T-cell (primary cell): ENCODE results near the gene ITPR1. TPM values are rescaled to one million over a fixed set of nuclear protein-coding genes. Genes with fewer than 3 reads are reported as not detected.

Source experiments
- ATAC-seq, 4 experiments: fragments of 200-7000 bp in 3 of 4; fragments of 150-1000 bp in 1 of 4; cut with Tn5 transposase; replicated peaks in 1 of 4; 1 replicate in 3 of 4; 2 replicates in 1 of 4; pipeline ENCODE4 v1.10.0; 2021; ENCODE audit warnings: moderate library complexity in 3 of 4, mild to moderate bottlenecking in 2 of 4, moderate number of reproducible peaks in 1 of 4
- CTCF ChIA-PET, 2 donors: fragments of 300-600 bp; sonication (Branson Sonifier 250); formaldehyde crosslinking; loops; one replicate each; lab custom pipeline; 2022; ENCODE audit warnings: antibody characterized with exemption in 2 of 2; lab: Charles Lee
- POLR2A ChIA-PET, 2 donors: fragments of 300-600 bp; sonication (Branson Sonifier 250); formaldehyde crosslinking; loops; one replicate each; lab custom pipeline; 2022; ENCODE audit warnings: antibody characterized with exemption in 2 of 2; lab: Charles Lee
- DNase-seq, 35 experiments: peaks; one replicate each; pipeline versions ENCODE4 v3.0.0 to v3.0.0-alpha.2; 2013 to 2023
- H3K27ac ChIP-seq: one replicate; pipeline ENCODE4 v1.5.1; 2013; ENCODE audit warnings: low read length
- H3K27me3 ChIP-seq, 2 experiments: replicated peaks in 1 of 2; 1 replicate in 1 of 2; 2 replicates in 1 of 2; pipeline versions ENCODE4 v1.6.1 to v1.7.0; 2013; ENCODE audit warnings: low read length in 1 of 2, mixed read lengths in 1 of 2; ENCODE audit not compliant: control insufficient read depth in 2 of 2, insufficient read depth in 2 of 2; ENCODE audit errors: extremely low read depth in 1 of 2
- H3K36me3 ChIP-seq, 2 donors: 1 replicate in 1 of 2; 2 replicates in 1 of 2; pipeline versions ENCODE4 v1.6.1 to v1.7.0; 2013; ENCODE audit warnings: low read length in 1 of 2; ENCODE audit not compliant: control insufficient read depth in 2 of 2, insufficient read depth in 1 of 2; ENCODE audit errors: extremely low read depth in 1 of 2
- H3K4me1 ChIP-seq, 2 experiments: 1 replicate in 1 of 2; 2 replicates in 1 of 2; pipeline versions ENCODE4 v1.6.1 to v1.7.0; 2013; ENCODE audit warnings: low read length in 2 of 2, mixed read lengths in 1 of 2; ENCODE audit not compliant: insufficient read depth in 2 of 2, control insufficient read depth in 1 of 2; ENCODE audit errors: extremely low read depth in 1 of 2
- H3K4me3 ChIP-seq, 2 donors: 1 replicate in 1 of 2; 2 replicates in 1 of 2; pipeline versions ENCODE4 v1.5.1 to v1.7.0; 2013; ENCODE audit warnings: mild to moderate bottlenecking in 2 of 2, low read length in 1 of 2, moderate library complexity in 1 of 2; ENCODE audit not compliant: control insufficient read depth in 1 of 2; ENCODE audit errors: extremely low read depth in 1 of 2
- H3K9me3 ChIP-seq: 2 replicates; pipeline ENCODE4 v1.7.0; 2013
- H3K27ac Mint-ChIP-seq, 2 donors: one replicate each; pipeline ENCODE4 v1.8.0; 2020 to 2021; ENCODE audit warnings: mild to moderate bottlenecking in 2 of 2, mixed read lengths in 2 of 2
- H3K27me3 Mint-ChIP-seq, 2 donors: one replicate each; pipeline ENCODE4 v1.8.0; 2021 to 2022; ENCODE audit warnings: mixed read lengths in 2 of 2
- H3K36me3 Mint-ChIP-seq: one replicate; pipeline ENCODE4 v1.8.0; 2021; ENCODE audit warnings: mixed read lengths
- H3K4me1 Mint-ChIP-seq, 3 donors: one replicate each; pipeline ENCODE4 v1.8.0; 2020 to 2022; ENCODE audit warnings: mixed read lengths in 3 of 3, mild to moderate bottlenecking in 1 of 3
- H3K4me3 Mint-ChIP-seq, 3 donors: one replicate each; pipeline ENCODE4 v1.8.0; 2020 to 2022; ENCODE audit warnings: mild to moderate bottlenecking in 3 of 3, mixed read lengths in 3 of 3, moderate library complexity in 3 of 3
- H3K9me3 Mint-ChIP-seq, 3 donors: one replicate each; pipeline ENCODE4 v1.8.0; 2020 to 2022; ENCODE audit warnings: mixed read lengths in 3 of 3
- WGBS: methylation state at CpG from one replicate; pipeline ENCODE4 v1.1.5; 2013; ENCODE audit warnings: missing lambda C conversion rate; ENCODE audit not compliant: insufficient coverage; 5-methylcytosine and 5-hydroxymethylcytosine counted together
- total RNA-seq, 35 experiments: library from RNA in 6 of 35; stranded (reverse) in 6 of 35; fragments of 120-200 nt in 1 of 35; gene quantifications; one replicate each; pipeline versions ENCODE4 v1.2.1 to v1.2.4 and lab custom pipeline; 2013 to 2026

The ITPR1 gene
- total RNA-seq, 5 donors from 2014 or later (not counting 1 experiment from before 2014, with no cell fraction given): 53.8 to 105 (median 73.1) TPM

GRCh38 chr3:4862973-4863372 lies 369.8 kb downstream of the ITPR1 start:
- peaks cover 20 to 33% (median 20%) of the 10 kb centered on the region in 3 donors for H3K4me1 Mint-ChIP-seq
- no CpG with 5 or more reads among the region's 2 CpGs for WGBS
- H3K27ac Mint-ChIP-seq: no peak overlapping the region
- no peak for DNase-seq
- ATAC-seq: no peak
- H3K27ac ChIP-seq: no peak overlapping the region
- ChIA-PET CTCF (no interaction called here), POLR2A (interaction anchor here in 1 of 2 donors (0.8 kb wide), 1 partner anchor 112 kb away, joined by 4 read pairs; no protein-coding TSS in a partner anchor)
- peaks cover 0 to 18% (median 8%) of the 10 kb centered on the region in 3 donors for H3K9me3 Mint-ChIP-seq
- no peaks in the 10 kb centered on the region for H3K27me3 Mint-ChIP-seq
- no peak overlapping the region for H3K4me3 Mint-ChIP-seq
- peaks cover 6 to 14% of the 10 kb centered on the region in 2 experiments for H3K4me1 ChIP-seq
- no peaks in the 10 kb centered on the region for H3K27me3 ChIP-seq
- no peak overlapping the region for H3K4me3 ChIP-seq
- H3K36me3 ChIP-seq: no peaks in the 10 kb centered on the region
- peaks cover 6% of the 10 kb centered on the region for H3K9me3 ChIP-seq
- peaks cover 25% of the 10 kb centered on the region for H3K36me3 Mint-ChIP-seq

GRCh38 chr3:4864503-4864902 lies 371.4 kb downstream of the ITPR1 start:
- H3K4me3 ChIP-seq: no peak overlapping the region
- peaks cover 0 to 18% (median 8%) of the 10 kb centered on the region in 3 donors for H3K9me3 Mint-ChIP-seq
- ATAC-seq (no peak), DNase-seq (no peak)
- H3K27ac Mint-ChIP-seq: peak overlapping the region in 1 of 2 donors; percentile 17
- POLR2A ChIA-PET: no interaction called here
- H3K27me3 Mint-ChIP-seq: no peaks in the 10 kb centered on the region
- H3K36me3 Mint-ChIP-seq: peaks cover 25% of the 10 kb centered on the region
- no peaks in the 10 kb centered on the region for H3K27me3 ChIP-seq
- peaks cover 18 to 19% of the 10 kb centered on the region in 2 experiments for H3K4me1 ChIP-seq
- H3K36me3 ChIP-seq: no peaks in the 10 kb centered on the region
- 100% methylated on average over 1 of the region's 1 CpG for WGBS
- no peak overlapping the region for H3K4me3 Mint-ChIP-seq
- no peak overlapping the region for H3K27ac ChIP-seq
- CTCF ChIA-PET: interaction anchor here in 1 of 2 donors (0.6 kb wide), 1 partner anchor 122 kb away, joined by 3 read pairs; no protein-coding TSS in a partner anchor
- H3K9me3 ChIP-seq: peaks cover 6% of the 10 kb centered on the region
- peaks cover 29 to 39% (median 30%) of the 10 kb centered on the region in 3 donors for H3K4me1 Mint-ChIP-seq

- WGBS: 100% methylated on average over 1 of the region's 2 CpGs
- Histone ChIP-seq H3K27ac (no peak overlapping the region), H3K4me3 (no peak overlapping the region), H3K9me3 (peaks cover 3% of the 10 kb centered on the region), H3K27me3 (no peaks in the 10 kb centered on the region), H3K4me1 (peaks cover 18 to 20% of the 10 kb centered on the region in 2 experiments), H3K36me3 (no peaks in the 10 kb centered on the region)
- ChIA-PET POLR2A (no interaction called here), CTCF (no interaction called here)
- peaks cover 0 to 15% (median 4%) of the 10 kb centered on the region in 3 donors for H3K9me3 Mint-ChIP-seq
- DNase-seq (no peak), ATAC-seq (no peak)
- no peak overlapping the region for H3K4me3 Mint-ChIP-seq
- peaks cover 23% of the 10 kb centered on the region for H3K36me3 Mint-ChIP-seq
- H3K4me1 Mint-ChIP-seq: peaks cover 34 to 47% (median 34%) of the 10 kb centered on the region in 3 donors
- no peak overlapping the region for H3K27ac Mint-ChIP-seq
- H3K27me3 Mint-ChIP-seq: no peaks in the 10 kb centered on the region
Measured at GRCh38 chr3:4865714-4866113, 372.6 kb downstream of the ITPR1 start.

GRCh38 chr3:4866866-4867265 lies 373.7 kb downstream of the ITPR1 start:
- Mint-ChIP-seq H3K4me3 (peak overlapping the region; percentile 74 to 84 (median 82)), H3K27ac (peak overlapping the region; percentile 94 to 95), H3K4me1 (peaks cover 34 to 47% (median 34%) of the 10 kb centered on the region in 3 donors), H3K9me3 (peaks cover 0 to 11% (median 0%) of the 10 kb centered on the region in 3 donors), H3K27me3 (no peaks in the 10 kb centered on the region), H3K36me3 (peaks cover 15% of the 10 kb centered on the region)
- H3K27ac ChIP-seq: peak overlapping the region; percentile 90
- no peaks in the 10 kb centered on the region for H3K27me3 ChIP-seq
- peak in 5 of 35 experiments; percentile 7 to 47 (median 15) for DNase-seq
- ATAC-seq: no peak
- POLR2A ChIA-PET: interaction anchor here (0.5 to 1.0 kb wide), 5 partner anchors 16 to 330 kb away, joined by 4 to 7 read pairs (median 4); partner anchors contain the start of gene BHLHE40 (in 1 of the 2)
- no peak overlapping the region for H3K4me3 ChIP-seq
- no peaks in the 10 kb centered on the region for H3K9me3 ChIP-seq
- no peaks in the 10 kb centered on the region for H3K36me3 ChIP-seq
- CTCF ChIA-PET: interaction anchor here (0.6 to 0.9 kb wide), 5 partner anchors 9 to 155 kb away, joined by 3 to 8 read pairs (median 3); no protein-coding TSS in a partner anchor
- WGBS: 43% methylated on average over 3 of the region's 6 CpGs
- H3K4me1 ChIP-seq: peaks cover 18 to 20% of the 10 kb centered on the region in 2 experiments

- POLR2A ChIA-PET: interaction anchor here in 1 of 2 donors (0.5 kb wide), 1 partner anchor 62 kb away, joined by 7 read pairs; no protein-coding TSS in a partner anchor
- Mint-ChIP-seq H3K4me3 (no peak overlapping the region), H3K36me3 (no peaks in the 10 kb centered on the region), H3K27ac (no peak overlapping the region), H3K9me3 (no peaks in the 10 kb centered on the region), H3K4me1 (peaks cover 5 to 10% (median 6%) of the 10 kb centered on the region in 3 donors), H3K27me3 (no peaks in the 10 kb centered on the region)
- no peak for ATAC-seq
- no CpG with 5 or more reads among the region's 3 CpGs for WGBS
- no peak overlapping the region for H3K4me3 ChIP-seq
- CTCF ChIA-PET: no interaction called here
- no peaks in the 10 kb centered on the region for H3K4me1 ChIP-seq
- no peaks in the 10 kb centered on the region for H3K36me3 ChIP-seq
- no peaks in the 10 kb centered on the region for H3K27me3 ChIP-seq
- DNase-seq: no peak
- no peak overlapping the region for H3K27ac ChIP-seq
- no peaks in the 10 kb centered on the region for H3K9me3 ChIP-seq
Measured at GRCh38 chr3:4877173-4877787, 384.1 kb downstream of the ITPR1 start.

GRCh38 chr3:4880850-4881249 lies 387.7 kb downstream of the ITPR1 start:
- H3K4me3 ChIP-seq: no peak overlapping the region
- H3K4me1 ChIP-seq: no peaks in the 10 kb centered on the region
- no peaks in the 10 kb centered on the region for H3K9me3 Mint-ChIP-seq
- ChIA-PET POLR2A (interaction anchor here (0.5 to 0.6 kb wide), 2 partner anchors 9 to 66 kb away, joined by 3 to 5 read pairs; no protein-coding TSS in a partner anchor), CTCF (interaction anchor here (0.6 to 0.8 kb wide), 2 partner anchors 11 to 49 kb away, joined by 3 to 5 read pairs; no protein-coding TSS in a partner anchor)
- H3K36me3 Mint-ChIP-seq: no peaks in the 10 kb centered on the region
- no peaks in the 10 kb centered on the region for H3K9me3 ChIP-seq
- H3K27ac Mint-ChIP-seq: no peak overlapping the region
- no peaks in the 10 kb centered on the region for H3K4me1 Mint-ChIP-seq
- no peaks in the 10 kb centered on the region for H3K27me3 ChIP-seq
- no peak overlapping the region for H3K27ac ChIP-seq
- WGBS: no CpG with 5 or more reads among the region's 6 CpGs
- no peak overlapping the region for H3K4me3 Mint-ChIP-seq
- no peak for ATAC-seq
- no peaks in the 10 kb centered on the region for H3K36me3 ChIP-seq
- H3K27me3 Mint-ChIP-seq: no peaks in the 10 kb centered on the region
- DNase-seq: no peak
